K562 (cell line): ENCODE results near the gene KIF19. TPM values are rescaled to one million over a fixed set of nuclear protein-coding genes. Genes with fewer than 3 reads are reported as not detected.
A peak's percentile ranks its signal among the peaks of the same experiment; 100 is the strongest.

Experiments
- ATAC-seq: fragments of 200-7000 bp; cut with Tn5 transposase; 3 replicates; pipeline ENCODE4 v1.9.1; 2020; ENCODE audit warnings: moderate library complexity
- BruUV-seq: library from RNA; stranded (reverse); fragments of 400-500 nt; replicated peaks from 2 replicates; lab custom pipeline; 2021; lab: Mats Ljungman, UMichigan
- CTCF ChIA-PET: fragments of 300-600 bp; formaldehyde crosslinking; extraction: SDS; loops from one replicate; lab custom pipeline; 2021; ENCODE audit warnings: low intra/inter-chr PET ratio; lab: Yijun Ruan, JAX
- POLR2A ChIA-PET: fragments of 300-600, 350-650 bp; sonication (Branson Sonifier 250); formaldehyde crosslinking; extraction: SDS; loops from one replicate; lab custom pipeline; 2021; ENCODE audit warnings: antibody characterized with exemption, inconsistent platforms; lab: Yijun Ruan, JAX
- DNase-seq, 4 experiments: peaks; one replicate each; pipeline versions ENCODE4 v3.0.0 to v3.0.0-alpha.2; 2011 to 2018; ENCODE audit warnings: low spot score in 3 of 4, mixed read lengths in 3 of 4; ENCODE audit errors: extremely low read depth in 1 of 4
- FAIRE-seq: peaks from 2 replicates; lab custom pipeline; 2011; peaks lifted over from hg19 to GRCh38; lab: Jason Lieb, UNC
- H2AFZ ChIP-seq: 2 replicates; pipeline ENCODE4 v1.6.0; 2011; ENCODE audit warnings: low read depth, low read length, control low read depth, inconsistent platforms
- H3K27ac ChIP-seq: fragments of 200-600 bp; 3 replicates; pipeline ENCODE4 v1.8.0; 2011; ENCODE audit warnings: low read depth, mild to moderate bottlenecking, control low read depth, inconsistent platforms, low read length, moderate library complexity, mixed read lengths; ENCODE audit errors: extremely low read depth
- H3K27me3 ChIP-seq, 2 experiments: fragments of 300-600 bp in 1 of 2; 2 replicates in 1 of 2; 3 replicates in 1 of 2; pipeline versions ENCODE4 v1.6.0 to v1.8.0; 2011; ENCODE audit warnings: inconsistent platforms in 2 of 2, low read length in 2 of 2, mild to moderate bottlenecking in 1 of 2, mixed read lengths in 1 of 2, moderate library complexity in 1 of 2; ENCODE audit not compliant: control insufficient read depth in 2 of 2, insufficient read depth in 2 of 2
- H3K36me3 ChIP-seq: fragments of 300-600 bp; 3 replicates; pipeline ENCODE4 v1.8.0; 2011; ENCODE audit warnings: mild to moderate bottlenecking, low read length, inconsistent platforms; ENCODE audit not compliant: control insufficient read depth, insufficient read depth
- H3K4me1 ChIP-seq, 2 experiments: fragments of 200-600 bp in 1 of 2; replicated peaks in 1 of 2; 2 replicates in 1 of 2; 3 replicates in 1 of 2; pipeline versions ENCODE4 v1.5.1 to v1.8.0; 2011; ENCODE audit warnings: inconsistent platforms in 2 of 2, low read length in 2 of 2, mild to moderate bottlenecking in 1 of 2, mixed read lengths in 1 of 2, moderate library complexity in 1 of 2; ENCODE audit not compliant: control insufficient read depth in 2 of 2, insufficient read depth in 2 of 2
- H3K4me2 ChIP-seq: 2 replicates; pipeline ENCODE4 v1.6.1; 2011; ENCODE audit warnings: low read length, control low read depth, inconsistent platforms, mixed read lengths; ENCODE audit not compliant: insufficient read depth
- H3K4me3 ChIP-seq: fragments of 200-600 bp; sonication (generic), shearing (Covaris generic); 2 replicates; pipeline ENCODE4 v1.5.1; 2016; ENCODE audit warnings: control low read depth, inconsistent platforms
- H3K79me2 ChIP-seq: fragments of 200-600 bp; 3 replicates; pipeline ENCODE4 v1.8.0; 2011; ENCODE audit warnings: low read length, inconsistent platforms; ENCODE audit not compliant: control insufficient read depth, insufficient read depth
- H3K9ac ChIP-seq, 2 experiments: 2 replicates each; pipeline versions ENCODE4 v1.6.0 to v1.6.1; 2011; ENCODE audit warnings: low read depth in 2 of 2, low read length in 2 of 2, control low read depth in 1 of 2, inconsistent platforms in 1 of 2, mild to moderate bottlenecking in 1 of 2, mixed read lengths in 1 of 2; ENCODE audit not compliant: insufficient read depth in 1 of 2
- H3K9me1 ChIP-seq: one replicate; pipeline ENCODE4 v1.6.0; 2011; ENCODE audit warnings: inconsistent platforms, mild to moderate bottlenecking, low read length, moderate library complexity; ENCODE audit not compliant: control insufficient read depth, insufficient read depth
- H3K9me3 ChIP-seq: replicated peaks from 2 replicates; pipeline ENCODE4 v1.5.1; 2011; ENCODE audit warnings: low read depth, low read length, inconsistent platforms; ENCODE audit not compliant: control insufficient read depth, insufficient read depth
- H4K20me1 ChIP-seq: replicated peaks from 2 replicates; pipeline ENCODE4 v1.6.1; 2011; ENCODE audit warnings: low read length, inconsistent platforms, mixed read lengths; ENCODE audit not compliant: control insufficient read depth, insufficient read depth
- MAFF ChIP-seq: IDR thresholded peaks from 2 replicates; pipeline ENCODE4 v1.6.1; 2012; ENCODE audit warnings: low read length, improper control_type of control experiment
- ZSCAN32 ChIP-seq: fragments of 450-650 bp; formaldehyde crosslinking; IDR thresholded peaks from 2 replicates; pipeline ENCODE4 v1.4.0; 2020; ENCODE audit warnings: mild to moderate bottlenecking, moderate library complexity
- WGBS: fragments of 100-300 bp; shearing (Covaris generic); methylation state at CpG from one replicate; pipeline ENCODE4 v1.1.6; 2016; ENCODE audit warnings: low coverage, mixed read lengths; ENCODE audit not compliant: insufficient coverage; ENCODE audit errors: missing lambda C conversion rate; 5-methylcytosine and 5-hydroxymethylcytosine counted together
- in situ Hi-C: fragments of 300-500 bp; cut with MboI; formaldehyde crosslinking; loops from 4 replicates; pipeline ENCODE4 v1.15.0; 2018; ENCODE audit warnings: inconsistent platforms, mixed read lengths
- intact Hi-C: fragments of 100-400 bp; cut with micrococcal nuclease; formaldehyde crosslinking; loops from 2 replicates; pipeline ENCODE4 v1.14.2; 2022
- polyA plus RNA-seq, 8 experiments: library from polyadenylated mRNA; depleted of rRNA in 4 of 8; stranded (reverse) in 5 of 8; unstranded in 3 of 8; fragments of >200 nt; fragmentation: Nextera tagmentation in 2 of 8; fragmentation: Illumina TruSeq in 1 of 8; extraction: Ambion mirVana in 2 of 8; extraction: Trizol in 1 of 8; gene quantifications; 2 replicates each; pipeline versions ENCODE4 v1.2.1 to v1.2.3, GENCODE V29; 2011 to 2014; ENCODE audit warnings: inconsistent platforms in 1 of 8, missing spikeins in 1 of 8
- total RNA-seq, 7 experiments: library from RNA; depleted of rRNA in 6 of 7; stranded (reverse); fragments of >200 nt in 6 of 7; fragmentation: Illumina TruSeq in 2 of 7; extraction: Trizol in 2 of 7; gene quantifications; 2 replicates each; pipeline versions ENCODE4 v1.2.1 to v1.2.3, GENCODE V29; 2011 to 2021; ENCODE audit warnings: low replicate concordance in 1 of 7
- TF ChIP-seq, protein P1 (sequence below): fragments of 150-350 bp; IDR thresholded peaks from 2 replicates; pipeline ENCODE4 v1.6.1; 2014; ENCODE audit warnings: low read depth, mild to moderate bottlenecking, low read length, borderline replicate concordance
- TF ChIP-seq, protein P2 (sequence below): IDR thresholded peaks from 2 replicates; pipeline ENCODE4 v1.6.1; 2016; ENCODE audit warnings: missing genetic modification characterization, missing compliant biosample characterization
- TF ChIP-seq, protein P3 (sequence below): sonication (generic); formaldehyde crosslinking; IDR thresholded peaks from 2 replicates; pipeline ENCODE4 v1.8.1; 2023; ENCODE audit warnings: mild to moderate bottlenecking, missing genetic modification reagents
- TF ChIP-seq, protein P4 (sequence below): sonication (generic); formaldehyde crosslinking; IDR thresholded peaks from 2 replicates; pipeline ENCODE4 v1.8.0; 2022; ENCODE audit warnings: mild to moderate bottlenecking, missing genetic modification reagents
- TF ChIP-seq, protein P5 (sequence below): fragments of 450-650 bp; IDR thresholded peaks from 2 replicates; pipeline ENCODE4 v1.6.1; 2016

The KIF19 gene
- total and polyA plus RNA-seq, 9 of the 15 experiments (the other 6 are each of a cell fraction or from before 2014, with no cell fraction given) = 0.10 TPM; not detected in 8

DNA sequence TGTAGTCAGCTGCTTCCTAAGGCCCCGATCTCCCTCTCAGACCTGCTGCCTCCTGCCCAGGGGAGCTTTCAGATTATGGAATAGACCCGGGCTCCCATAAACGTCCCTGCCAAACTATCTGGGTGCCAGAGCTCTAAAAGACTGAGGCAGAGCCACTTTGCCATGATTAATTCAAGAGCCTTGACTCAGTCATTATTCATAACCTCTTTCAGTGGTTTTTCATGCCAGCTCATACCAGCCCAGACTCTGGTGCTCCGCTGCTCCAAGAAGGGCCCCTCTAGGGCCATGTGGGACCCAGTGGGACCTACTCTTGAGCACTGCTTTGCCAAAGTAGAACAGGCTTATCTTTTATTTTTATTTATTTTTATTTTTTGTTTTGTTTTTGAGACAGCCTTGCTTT, 28.1 kb upstream of the KIF19 start (continued):
- TF ChIP-seq, protein P1, sequence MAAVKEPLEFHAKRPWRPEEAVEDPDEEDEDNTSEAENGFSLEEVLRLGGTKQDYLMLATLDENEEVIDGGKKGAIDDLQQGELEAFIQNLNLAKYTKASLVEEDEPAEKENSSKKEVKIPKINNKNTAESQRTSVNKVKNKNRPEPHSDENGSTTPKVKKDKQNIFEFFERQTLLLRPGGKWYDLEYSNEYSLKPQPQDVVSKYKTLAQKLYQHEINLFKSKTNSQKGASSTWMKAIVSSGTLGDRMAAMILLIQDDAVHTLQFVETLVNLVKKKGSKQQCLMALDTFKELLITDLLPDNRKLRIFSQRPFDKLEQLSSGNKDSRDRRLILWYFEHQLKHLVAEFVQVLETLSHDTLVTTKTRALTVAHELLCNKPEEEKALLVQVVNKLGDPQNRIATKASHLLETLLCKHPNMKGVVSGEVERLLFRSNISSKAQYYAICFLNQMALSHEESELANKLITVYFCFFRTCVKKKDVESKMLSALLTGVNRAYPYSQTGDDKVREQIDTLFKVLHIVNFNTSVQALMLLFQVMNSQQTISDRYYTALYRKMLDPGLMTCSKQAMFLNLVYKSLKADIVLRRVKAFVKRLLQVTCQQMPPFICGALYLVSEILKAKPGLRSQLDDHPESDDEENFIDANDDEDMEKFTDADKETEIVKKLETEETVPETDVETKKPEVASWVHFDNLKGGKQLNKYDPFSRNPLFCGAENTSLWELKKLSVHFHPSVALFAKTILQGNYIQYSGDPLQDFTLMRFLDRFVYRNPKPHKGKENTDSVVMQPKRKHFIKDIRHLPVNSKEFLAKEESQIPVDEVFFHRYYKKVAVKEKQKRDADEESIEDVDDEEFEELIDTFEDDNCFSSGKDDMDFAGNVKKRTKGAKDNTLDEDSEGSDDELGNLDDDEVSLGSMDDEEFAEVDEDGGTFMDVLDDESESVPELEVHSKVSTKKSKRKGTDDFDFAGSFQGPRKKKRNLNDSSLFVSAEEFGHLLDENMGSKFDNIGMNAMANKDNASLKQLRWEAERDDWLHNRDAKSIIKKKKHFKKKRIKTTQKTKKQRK = no peak
- TF ChIP-seq, protein P2, sequence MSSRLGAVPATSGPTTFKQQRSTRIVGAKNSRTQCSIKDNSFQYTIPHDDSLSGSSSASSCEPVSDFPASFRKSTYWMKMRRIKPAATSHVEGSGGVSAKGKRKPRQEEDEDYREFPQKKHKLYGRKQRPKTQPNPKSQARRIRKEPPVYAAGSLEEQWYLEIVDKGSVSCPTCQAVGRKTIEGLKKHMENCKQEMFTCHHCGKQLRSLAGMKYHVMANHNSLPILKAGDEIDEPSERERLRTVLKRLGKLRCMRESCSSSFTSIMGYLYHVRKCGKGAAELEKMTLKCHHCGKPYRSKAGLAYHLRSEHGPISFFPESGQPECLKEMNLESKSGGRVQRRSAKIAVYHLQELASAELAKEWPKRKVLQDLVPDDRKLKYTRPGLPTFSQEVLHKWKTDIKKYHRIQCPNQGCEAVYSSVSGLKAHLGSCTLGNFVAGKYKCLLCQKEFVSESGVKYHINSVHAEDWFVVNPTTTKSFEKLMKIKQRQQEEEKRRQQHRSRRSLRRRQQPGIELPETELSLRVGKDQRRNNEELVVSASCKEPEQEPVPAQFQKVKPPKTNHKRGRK = no peak
- TF ChIP-seq ZSCAN32 (CRISPR knock-in tag) = no peak

DNA sequence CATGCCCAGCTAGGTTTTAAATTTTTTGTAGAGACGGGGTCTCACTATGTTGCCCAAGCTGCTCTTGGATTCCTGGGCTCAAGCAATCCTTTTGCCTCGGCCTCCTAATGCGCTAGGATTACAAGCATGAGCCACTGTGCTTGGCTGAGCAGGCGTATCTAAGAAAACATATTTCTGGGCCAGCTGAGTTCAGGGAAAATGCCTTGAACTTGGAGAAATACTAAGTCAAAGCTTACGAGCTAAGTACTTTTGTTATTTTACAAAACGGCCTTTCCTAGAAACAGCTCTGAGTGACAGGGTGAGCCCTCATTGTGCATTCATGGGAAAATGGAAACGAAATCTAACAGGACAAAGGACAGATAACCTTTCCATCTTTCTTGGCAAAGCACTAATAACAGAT, 27.2 kb upstream of the KIF19 start:
- TF ChIP-seq, protein P3, sequence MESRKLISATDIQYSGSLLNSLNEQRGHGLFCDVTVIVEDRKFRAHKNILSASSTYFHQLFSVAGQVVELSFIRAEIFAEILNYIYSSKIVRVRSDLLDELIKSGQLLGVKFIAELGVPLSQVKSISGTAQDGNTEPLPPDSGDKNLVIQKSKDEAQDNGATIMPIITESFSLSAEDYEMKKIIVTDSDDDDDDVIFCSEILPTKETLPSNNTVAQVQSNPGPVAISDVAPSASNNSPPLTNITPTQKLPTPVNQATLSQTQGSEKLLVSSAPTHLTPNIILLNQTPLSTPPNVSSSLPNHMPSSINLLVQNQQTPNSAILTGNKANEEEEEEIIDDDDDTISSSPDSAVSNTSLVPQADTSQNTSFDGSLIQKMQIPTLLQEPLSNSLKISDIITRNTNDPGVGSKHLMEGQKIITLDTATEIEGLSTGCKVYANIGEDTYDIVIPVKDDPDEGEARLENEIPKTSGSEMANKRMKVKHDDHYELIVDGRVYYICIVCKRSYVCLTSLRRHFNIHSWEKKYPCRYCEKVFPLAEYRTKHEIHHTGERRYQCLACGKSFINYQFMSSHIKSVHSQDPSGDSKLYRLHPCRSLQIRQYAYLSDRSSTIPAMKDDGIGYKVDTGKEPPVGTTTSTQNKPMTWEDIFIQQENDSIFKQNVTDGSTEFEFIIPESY (CRISPR knock-in tag) = peak; percentile 60; the same call in 1 of the 2 replicates
- TF ChIP-seq, protein P4, sequence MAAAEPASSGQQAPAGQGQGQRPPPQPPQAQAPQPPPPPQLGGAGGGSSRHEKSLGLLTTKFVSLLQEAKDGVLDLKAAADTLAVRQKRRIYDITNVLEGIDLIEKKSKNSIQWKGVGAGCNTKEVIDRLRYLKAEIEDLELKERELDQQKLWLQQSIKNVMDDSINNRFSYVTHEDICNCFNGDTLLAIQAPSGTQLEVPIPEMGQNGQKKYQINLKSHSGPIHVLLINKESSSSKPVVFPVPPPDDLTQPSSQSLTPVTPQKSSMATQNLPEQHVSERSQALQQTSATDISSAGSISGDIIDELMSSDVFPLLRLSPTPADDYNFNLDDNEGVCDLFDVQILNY (CRISPR knock-in tag) = no peak
- TF ChIP-seq MAFF = no peak
- TF ChIP-seq, protein P5, sequence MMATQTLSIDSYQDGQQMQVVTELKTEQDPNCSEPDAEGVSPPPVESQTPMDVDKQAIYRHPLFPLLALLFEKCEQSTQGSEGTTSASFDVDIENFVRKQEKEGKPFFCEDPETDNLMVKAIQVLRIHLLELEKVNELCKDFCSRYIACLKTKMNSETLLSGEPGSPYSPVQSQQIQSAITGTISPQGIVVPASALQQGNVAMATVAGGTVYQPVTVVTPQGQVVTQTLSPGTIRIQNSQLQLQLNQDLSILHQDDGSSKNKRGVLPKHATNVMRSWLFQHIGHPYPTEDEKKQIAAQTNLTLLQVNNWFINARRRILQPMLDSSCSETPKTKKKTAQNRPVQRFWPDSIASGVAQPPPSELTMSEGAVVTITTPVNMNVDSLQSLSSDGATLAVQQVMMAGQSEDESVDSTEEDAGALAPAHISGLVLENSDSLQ = peak; percentile 72
- peaks cover 14 to 21% of the 10 kb centered on the region in 2 experiments; a peak in 4 of 5 replicates for H3K4me1 ChIP-seq
- H3K9me1 ChIP-seq = no peaks in the 10 kb centered on the region
- no peaks in the 10 kb centered on the region for H3K27me3 ChIP-seq
- ChIA-PET CTCF (interaction anchor here (3.7 kb wide), 1 partner anchor 55 kb away, joined by 21 read pairs; no protein-coding TSS in a partner anchor), POLR2A (interaction anchor here (0.6 to 1.7 kb wide), 2 partner anchors 12 to 14 kb away, joined by 3 read pairs; no protein-coding TSS in a partner anchor)
- 40% methylated on average over 6 of the region's 7 CpGs for WGBS
- no TSS peak for BruUV-seq
- no peak overlapping the region for H3K27ac ChIP-seq
- H4K20me1 ChIP-seq = no peaks in the 10 kb centered on the region
- H3K4me2 ChIP-seq = no peak overlapping the region
- no peaks in the 10 kb centered on the region for H3K79me2 ChIP-seq
- no peak overlapping the region for H3K9ac ChIP-seq
- FAIRE-seq (no peak), ATAC-seq (no peak), DNase-seq (no peak)
- intact Hi-C loops (no loop called here), in situ Hi-C loops (no loop called here)
- peak overlapping the region; percentile 62 for H2AFZ ChIP-seq
- no peak overlapping the region for H3K4me3 ChIP-seq
- H3K9me3 ChIP-seq = no peaks in the 10 kb centered on the region
- H3K36me3 ChIP-seq = no peaks in the 10 kb centered on the region
